NCI-H345 treated with DMSO at 0.1 percent for 48 hours (cell line): ENCODE data around the gene FSTL4.

Experiments used
- DNase-seq: peaks from one replicate; lab custom pipeline; 2025; ENCODE audit not compliant: unreplicated experiment; lab: John Stamatoyannopoulos, UW

Gene FSTL4

GRCh38 chr5:133432956-133433532 is 179.3 kb downstream of the FSTL4 start:
- DNase-seq: no peak

- no peak for DNase-seq
These were observed 180.9 kb downstream of the FSTL4 start for GRCh38 chr5:133431326-133431865.

GRCh38 chr5:133430095-133430494 is 182.2 kb downstream of the FSTL4 start:
- no peak for DNase-seq

GRCh38 chr5:133429046-133429445 is 183.3 kb downstream of the FSTL4 start:
- DNase-seq: no peak

GRCh38 chr5:133428072-133428660 is 184.2 kb downstream of the FSTL4 start:
- no peak for DNase-seq

- DNase-seq: no peak
These were observed 185.1 kb downstream of the FSTL4 start for GRCh38 chr5:133427121-133427777.

- DNase-seq: no peak
These were observed 186.1 kb downstream of the FSTL4 start for GRCh38 chr5:133426264-133426663.

- DNase-seq: no peak
These were observed 186.6 kb downstream of the FSTL4 start for GRCh38 chr5:133425764-133426163.

- DNase-seq: peak; percentile 82
These were observed 187.1 kb downstream of the FSTL4 start for GRCh38 chr5:133425222-133425621.

GRCh38 chr5:133423618-133424282 is 188.6 kb downstream of the FSTL4 start:
- peak; percentile 5 for DNase-seq

- no peak for DNase-seq
These were observed 189.2 kb downstream of the FSTL4 start for GRCh38 chr5:133423011-133423617.

- no peak for DNase-seq
These were observed 190.5 kb downstream of the FSTL4 start for GRCh38 chr5:133421806-133422205.

GRCh38 chr5:133421394-133421793 is 190.9 kb downstream of the FSTL4 start:
- DNase-seq: no peak

GRCh38 chr5:133420440-133421301 is 191.7 kb downstream of the FSTL4 start:
- no peak for DNase-seq

GRCh38 chr5:133415906-133416305 is 196.4 kb downstream of the FSTL4 start:
- DNase-seq: no peak

GRCh38 chr5:133415506-133415905 is 196.8 kb downstream of the FSTL4 start:
- DNase-seq: no peak

GRCh38 chr5:133412661-133413060 is 199.7 kb downstream of the FSTL4 start:
- no peak for DNase-seq

GRCh38 chr5:133410335-133410828 is 202.0 kb downstream of the FSTL4 start:
- DNase-seq: no peak

- no peak for DNase-seq
These were observed 203.1 kb downstream of the FSTL4 start for GRCh38 chr5:133409210-133409674.

- DNase-seq: no peak
These were observed 204.0 kb downstream of the FSTL4 start for GRCh38 chr5:133408322-133408721.
